GM10266 (cell line): Measurements from ENCODE around the gene SLC43A3.
"Not testable (repeated sequence)": the region's sequence is repeated elsewhere in the genome, so short reads cannot be mapped to it uniquely, and the experiment has no call there.

Source experiments
- DNase-seq: peaks from one replicate; pipeline ENCODE4 v3.0.0; 2012; ENCODE audit errors: extremely low spot score
- TF ChIP-seq, protein P1 (sequence below): IDR thresholded peaks from 2 replicates; pipeline ENCODE4 v1.5.1; 2012; ENCODE audit warnings: mild to moderate bottlenecking, low read depth; ENCODE audit not compliant: control insufficient read depth, insufficient read depth; ENCODE audit errors: missing control alignments

The SLC43A3 gene

DNA sequence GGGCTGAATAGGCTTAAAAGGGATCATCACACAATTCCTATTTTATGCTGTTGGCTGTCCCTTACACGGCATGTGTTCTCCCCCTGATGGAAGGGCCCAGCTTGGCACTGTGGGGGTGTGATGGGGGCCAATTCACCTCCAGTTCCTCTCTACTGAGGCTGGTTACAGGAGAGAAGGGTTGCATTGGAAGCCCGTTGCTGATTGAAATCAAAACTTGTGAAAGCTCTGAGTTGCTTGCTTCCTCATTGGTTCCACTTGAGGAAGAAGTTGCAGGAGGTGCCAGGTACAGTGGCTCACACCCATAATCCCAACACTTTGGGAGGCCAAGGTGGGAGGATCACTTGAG lies 23.1 kb downstream of the SLC43A3 start:
- TF ChIP-seq, protein P1, sequence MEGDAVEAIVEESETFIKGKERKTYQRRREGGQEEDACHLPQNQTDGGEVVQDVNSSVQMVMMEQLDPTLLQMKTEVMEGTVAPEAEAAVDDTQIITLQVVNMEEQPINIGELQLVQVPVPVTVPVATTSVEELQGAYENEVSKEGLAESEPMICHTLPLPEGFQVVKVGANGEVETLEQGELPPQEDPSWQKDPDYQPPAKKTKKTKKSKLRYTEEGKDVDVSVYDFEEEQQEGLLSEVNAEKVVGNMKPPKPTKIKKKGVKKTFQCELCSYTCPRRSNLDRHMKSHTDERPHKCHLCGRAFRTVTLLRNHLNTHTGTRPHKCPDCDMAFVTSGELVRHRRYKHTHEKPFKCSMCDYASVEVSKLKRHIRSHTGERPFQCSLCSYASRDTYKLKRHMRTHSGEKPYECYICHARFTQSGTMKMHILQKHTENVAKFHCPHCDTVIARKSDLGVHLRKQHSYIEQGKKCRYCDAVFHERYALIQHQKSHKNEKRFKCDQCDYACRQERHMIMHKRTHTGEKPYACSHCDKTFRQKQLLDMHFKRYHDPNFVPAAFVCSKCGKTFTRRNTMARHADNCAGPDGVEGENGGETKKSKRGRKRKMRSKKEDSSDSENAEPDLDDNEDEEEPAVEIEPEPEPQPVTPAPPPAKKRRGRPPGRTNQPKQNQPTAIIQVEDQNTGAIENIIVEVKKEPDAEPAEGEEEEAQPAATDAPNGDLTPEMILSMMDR: no peak
- DNase-seq: no peak

DNA sequence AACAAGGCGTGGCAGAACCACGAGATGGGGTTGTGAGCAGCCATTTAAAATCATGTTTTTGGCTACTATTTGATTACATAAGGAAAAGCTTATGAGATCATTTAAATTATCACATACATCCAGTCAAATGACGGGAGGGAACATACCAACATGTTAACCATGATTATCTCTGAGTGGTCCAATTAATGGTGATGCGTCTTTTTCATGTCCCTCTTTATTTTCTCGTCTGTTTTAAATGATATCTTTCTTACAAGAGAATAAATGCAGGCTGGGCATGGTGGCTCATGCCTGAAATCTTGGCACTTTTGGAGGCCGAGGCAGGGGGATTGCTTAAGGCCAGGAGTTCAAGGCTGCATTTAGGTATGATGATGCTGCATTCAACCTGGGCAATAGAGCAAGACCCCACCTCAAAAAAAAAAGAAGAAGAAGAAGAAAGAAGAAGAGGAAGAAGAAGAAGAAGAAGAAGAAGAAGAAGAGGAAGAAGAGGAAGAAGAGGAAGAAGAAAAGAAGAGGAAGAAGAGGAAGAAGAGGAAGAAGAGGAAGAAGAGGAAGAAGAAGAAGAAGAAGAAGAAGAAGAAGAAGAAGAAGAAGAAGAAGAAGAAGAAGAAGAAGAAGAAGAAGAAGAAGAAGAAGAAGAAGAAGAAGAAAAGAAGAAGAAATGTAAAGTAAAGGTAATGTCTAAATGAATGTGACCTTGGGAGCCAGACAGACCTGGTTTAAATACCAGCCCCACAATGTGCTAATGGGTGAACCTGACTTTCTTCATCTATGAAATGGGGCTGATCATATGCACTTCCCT lies 23.7 kb downstream of the SLC43A3 start:
- not testable (repeated sequence) for DNase-seq

DNA sequence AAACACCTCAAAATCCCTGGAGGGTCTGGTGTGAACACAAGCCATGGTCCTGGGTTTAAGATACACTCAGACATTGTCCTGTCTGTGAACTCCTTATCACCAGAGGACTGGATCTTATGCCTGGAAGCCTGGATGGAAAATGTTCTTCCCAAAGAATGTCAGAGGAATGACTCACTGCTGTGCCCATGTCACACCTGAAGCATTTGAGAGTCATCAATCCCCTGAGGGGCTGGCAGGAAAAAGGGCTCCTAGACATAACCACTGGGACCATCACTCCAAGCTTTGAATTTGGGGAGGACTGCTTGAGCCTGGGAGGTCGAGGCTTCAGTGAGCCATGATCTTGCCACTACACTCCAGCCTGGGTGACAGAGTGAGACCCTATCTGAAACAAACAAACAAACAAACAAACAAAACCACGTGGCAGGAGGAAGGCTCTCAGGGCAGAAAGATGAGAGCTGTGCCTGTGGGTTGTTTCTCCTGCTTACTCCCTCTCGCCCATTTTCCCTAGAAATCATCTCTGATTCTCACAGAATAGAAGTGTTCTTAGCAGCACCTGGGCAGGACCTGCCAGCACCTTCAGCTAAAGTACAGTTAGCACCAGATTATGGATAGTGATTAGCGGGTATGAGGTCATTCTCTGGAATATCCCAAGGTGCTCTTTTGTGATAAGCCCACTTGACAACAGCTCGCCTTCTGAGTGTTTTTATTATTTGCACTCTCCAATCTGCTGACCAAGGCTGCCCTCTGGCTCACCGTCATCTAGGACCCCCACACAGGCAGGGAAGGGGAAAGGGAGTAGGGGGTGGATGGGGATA lies 24.5 kb downstream of the SLC43A3 start:
- no peak for DNase-seq
- TF ChIP-seq, protein P1: no peak

DNA sequence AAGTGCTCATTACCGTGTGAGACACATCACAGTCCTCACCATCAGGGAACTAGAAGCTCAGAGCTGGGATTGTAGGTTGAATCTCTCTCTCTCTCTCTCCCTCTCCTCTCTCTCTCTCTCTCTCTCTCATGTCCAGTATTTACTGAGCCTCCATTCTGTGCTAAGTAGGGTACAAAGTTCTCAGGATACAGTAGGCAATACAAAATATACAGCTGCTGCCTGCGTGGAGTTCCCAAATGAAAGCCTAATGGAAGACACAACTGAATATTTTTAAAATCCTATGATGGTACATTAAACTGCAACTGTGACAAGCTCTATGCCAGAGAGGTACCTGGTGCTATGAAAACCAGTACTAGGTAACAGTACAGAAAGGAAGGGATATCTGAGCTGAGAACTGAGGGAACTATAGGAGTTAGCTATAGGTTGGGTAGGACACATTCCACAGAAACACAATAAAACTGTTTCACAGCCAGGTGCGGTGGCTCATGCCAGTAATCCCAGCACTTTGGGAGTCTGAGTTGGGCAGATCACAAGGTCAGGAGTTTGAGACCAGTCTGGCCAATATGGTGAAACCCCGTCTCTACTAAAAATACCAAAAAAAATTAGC lies 26.8 kb downstream of the SLC43A3 start:
- DNase-seq: no peak
- TF ChIP-seq, protein P1: no peak

DNA sequence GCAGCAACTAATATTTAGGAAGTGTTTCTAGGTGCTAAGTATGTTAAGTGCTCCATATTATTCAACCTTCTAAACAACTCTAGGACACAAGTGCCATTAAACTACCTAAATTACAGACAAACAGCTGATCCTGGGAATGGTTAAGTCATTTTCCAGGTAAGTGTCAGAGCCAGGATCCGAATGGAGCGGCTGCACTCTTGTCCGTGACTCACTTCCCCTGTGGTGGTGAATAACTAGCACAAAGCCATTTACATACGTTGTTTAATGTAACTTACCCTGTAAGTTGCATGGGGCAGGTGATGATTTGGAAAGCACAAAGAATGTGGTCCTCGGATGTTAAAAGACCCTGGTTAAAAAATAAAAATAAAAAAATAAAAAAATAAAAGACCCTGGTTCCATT lies 27.7 kb downstream of the SLC43A3 start:
- TF ChIP-seq, protein P1: no peak
- DNase-seq: no peak

DNA sequence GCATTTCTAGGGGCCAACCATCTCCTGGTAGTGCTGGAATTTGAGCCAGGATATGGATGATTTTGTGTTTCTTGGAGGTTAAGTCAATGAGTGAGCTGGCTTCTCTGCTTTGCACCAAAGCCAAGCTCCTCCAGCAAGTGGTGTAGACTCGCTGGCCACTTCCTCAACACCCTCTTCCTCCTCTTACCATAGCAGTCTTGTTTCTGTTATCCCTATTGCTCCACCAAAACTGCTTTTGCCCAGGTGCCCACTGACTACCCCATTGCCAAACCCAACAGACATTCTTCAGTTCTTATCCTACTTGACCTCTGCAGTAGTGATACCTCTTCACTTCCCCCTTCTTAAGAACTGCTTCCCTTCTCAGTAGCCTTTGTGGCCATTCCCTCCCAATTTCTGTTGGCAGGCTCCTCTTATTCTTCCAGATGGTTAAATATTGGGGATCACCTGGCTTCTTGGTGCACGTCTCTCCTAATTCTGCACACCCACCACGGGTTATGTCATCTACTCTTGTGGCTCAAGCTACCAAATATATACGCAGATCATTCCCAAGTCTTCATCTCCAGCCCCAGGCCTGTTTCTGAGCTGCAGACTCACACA lies 29.4 kb downstream of the SLC43A3 start:
- no peak for DNase-seq
- TF ChIP-seq, protein P1: no peak

DNA sequence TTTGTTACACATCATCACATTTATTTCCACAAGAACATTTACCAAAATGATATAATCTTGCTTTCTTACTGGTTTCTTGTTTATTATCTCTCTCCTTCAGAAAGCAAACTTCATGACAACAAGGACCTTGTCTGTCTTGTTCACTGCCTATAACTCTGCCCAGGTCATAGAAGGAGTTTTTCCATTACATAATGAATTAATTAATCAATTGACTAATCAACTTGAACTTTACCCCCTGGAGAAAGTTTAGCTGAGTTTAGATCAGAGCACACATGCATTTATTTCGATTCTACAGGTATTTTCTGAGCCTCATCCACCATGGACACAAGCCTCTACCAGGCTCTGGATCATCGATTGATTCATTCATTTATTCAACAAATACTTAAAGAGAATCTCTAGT lies 30.2 kb downstream of the SLC43A3 start:
- TF ChIP-seq, protein P1: no peak
- DNase-seq: no peak
